Mesendoderm (in vitro differentiated cells): ENCODE measurements around the gene SOS1.
"Not testable (repeated sequence)": the region's sequence is repeated elsewhere in the genome, so short reads cannot be mapped to it uniquely, and the experiment has no call there.

Experiments used
- DNase-seq: peaks from one replicate; pipeline ENCODE4 v3.0.0; 2013
- H2AK5ac ChIP-seq: 2 replicates; pipeline ENCODE4 v1.6.1; 2013; ENCODE audit warnings: low read length, inconsistent platforms
- H2BK120ac ChIP-seq: 2 replicates; pipeline ENCODE4 v1.6.1; 2013; ENCODE audit warnings: low read depth, mild to moderate bottlenecking, low read length, moderate library complexity, mixed read lengths
- H2BK15ac ChIP-seq: replicated peaks from 2 replicates; pipeline ENCODE4 v1.6.1; 2013; ENCODE audit warnings: low read depth, mild to moderate bottlenecking, moderate library complexity
- H2BK5ac ChIP-seq: 2 replicates; pipeline ENCODE4 v1.6.1; 2013; ENCODE audit warnings: low read length, inconsistent platforms
- H3K18ac ChIP-seq: 2 replicates; pipeline ENCODE4 v1.6.1; 2013; ENCODE audit warnings: mild to moderate bottlenecking, low read length, mixed read lengths
- H3K23ac ChIP-seq: one replicate; pipeline ENCODE4 v1.6.1; 2013; ENCODE audit warnings: low read length
- H3K27ac ChIP-seq: 2 replicates; pipeline ENCODE4 v1.5.1; 2013; ENCODE audit warnings: low read depth, mild to moderate bottlenecking, inconsistent platforms, low read length, moderate library complexity
- H3K27me3 ChIP-seq: 2 replicates; pipeline ENCODE4 v1.6.1; 2013; ENCODE audit warnings: low read length, control low read depth, mild to moderate bottlenecking, inconsistent platforms; ENCODE audit not compliant: insufficient read depth, poor library complexity
- H3K36me3 ChIP-seq: 2 replicates; pipeline ENCODE4 v1.6.1; 2013; ENCODE audit warnings: low read length, inconsistent platforms; ENCODE audit not compliant: control insufficient read depth, insufficient read depth
- H3K4ac ChIP-seq: one replicate; pipeline ENCODE4 v1.6.1; 2013; ENCODE audit warnings: low read depth, mild to moderate bottlenecking, low read length, moderate library complexity
- H3K4me1 ChIP-seq: 2 replicates; pipeline ENCODE4 v1.6.1; 2013; ENCODE audit warnings: low read depth, low read length, inconsistent platforms; ENCODE audit not compliant: control insufficient read depth
- H3K4me2 ChIP-seq: 2 replicates; pipeline ENCODE4 v1.6.1; 2013; ENCODE audit warnings: low read length
- H3K4me3 ChIP-seq: 2 replicates; pipeline ENCODE4 v1.5.1; 2013; ENCODE audit warnings: mild to moderate bottlenecking, low read length
- H3K56ac ChIP-seq: one replicate; pipeline ENCODE4 v1.6.1; 2013; ENCODE audit warnings: low read length
- H3K79me1 ChIP-seq: 2 replicates; pipeline ENCODE4 v1.6.1; 2013; ENCODE audit warnings: low read length, inconsistent platforms
- H3K79me2 ChIP-seq: 2 replicates; pipeline ENCODE4 v1.6.1; 2013; ENCODE audit warnings: mild to moderate bottlenecking, low read length; ENCODE audit not compliant: control insufficient read depth, insufficient read depth
- H3K9ac ChIP-seq: 2 replicates; pipeline ENCODE4 v1.6.1; 2013; ENCODE audit warnings: low read length, inconsistent platforms
- H4K5ac ChIP-seq: one replicate; pipeline ENCODE4 v1.6.1; 2013; ENCODE audit warnings: low read length
- H4K8ac ChIP-seq: one replicate; pipeline ENCODE4 v1.6.1; 2013; ENCODE audit warnings: low read depth, mild to moderate bottlenecking, control low read depth, low read length, moderate library complexity
- WGBS: extraction: QIAGEN DNeasy Blood & Tissue Kit; methylation state at CpG from one replicate; pipeline ENCODE4 v1.1.7; 2013; ENCODE audit warnings: low lambda C conversion rate, missing lambda C conversion rate; ENCODE audit not compliant: insufficient coverage; ENCODE audit errors: extremely low coverage; 5-methylcytosine and 5-hydroxymethylcytosine counted together

The SOS1 gene

GRCh38 chr2:39142904-39143605, 22.2 kb upstream of the SOS1 start:
- H3K27me3 ChIP-seq = no peaks in the 10 kb centered on the region
- no peak overlapping the region for H3K23ac ChIP-seq
- H3K18ac ChIP-seq = no peak overlapping the region
- H3K4me3 ChIP-seq = no peak overlapping the region
- H2BK120ac ChIP-seq = no peak overlapping the region
- no peak overlapping the region for H4K8ac ChIP-seq
- no peak overlapping the region for H2BK15ac ChIP-seq
- H4K5ac ChIP-seq = no peak overlapping the region
- no peak for DNase-seq
- no peak overlapping the region for H2BK5ac ChIP-seq
- WGBS = no CpG with 5 or more reads among the region's 3 CpGs
- H3K36me3 ChIP-seq = no peaks in the 10 kb centered on the region
- no peaks in the 10 kb centered on the region for H3K79me1 ChIP-seq
- no peak overlapping the region for H3K56ac ChIP-seq
- H3K4me2 ChIP-seq = no peak overlapping the region
- H3K4ac ChIP-seq = no peak overlapping the region
- H3K4me1 ChIP-seq = no peaks in the 10 kb centered on the region
- H3K79me2 ChIP-seq = no peaks in the 10 kb centered on the region
- H3K27ac ChIP-seq = no peak overlapping the region
- no peak overlapping the region for H3K9ac ChIP-seq
- H2AK5ac ChIP-seq = no peak overlapping the region

- no CpG with 5 or more reads among the region's 8 CpGs for WGBS
- H3K18ac ChIP-seq = no peak overlapping the region
- DNase-seq = peak; percentile 28
Observed at GRCh38 chr2:39141334-39142271, 20.8 kb upstream of the SOS1 start.

GRCh38 chr2:39140948-39141333, 20.1 kb upstream of the SOS1 start:
- not testable (repeated sequence) for H4K5ac ChIP-seq, H3K4me2 ChIP-seq, H3K4me3 ChIP-seq, H3K18ac ChIP-seq, H2AK5ac ChIP-seq, H2BK120ac ChIP-seq, H3K4ac ChIP-seq, H3K23ac ChIP-seq, H3K79me1 ChIP-seq, H3K27ac ChIP-seq, H3K56ac ChIP-seq, H3K9ac ChIP-seq, DNase-seq, H3K36me3 ChIP-seq, H3K4me1 ChIP-seq, H3K27me3 ChIP-seq, H4K8ac ChIP-seq, H2BK5ac ChIP-seq, H2BK15ac ChIP-seq, H3K79me2 ChIP-seq
- WGBS = no CpG with 5 or more reads among the region's 7 CpGs

More at GRCh38 chr2:39141334-39142271, 20.8 kb upstream of the SOS1 start:
- Histone ChIP-seq H3K4me2 (no peak overlapping the region), H3K79me2 (no peaks in the 10 kb centered on the region), H2BK120ac (no peak overlapping the region), H2AK5ac (no peak overlapping the region), H3K27ac (no peak overlapping the region), H4K5ac (no peak overlapping the region), H2BK15ac (no peak overlapping the region), H3K36me3 (no peaks in the 10 kb centered on the region), H3K4me3 (no peak overlapping the region), H3K56ac (no peak overlapping the region), H4K8ac (no peak overlapping the region), H3K4me1 (no peaks in the 10 kb centered on the region), H3K79me1 (no peaks in the 10 kb centered on the region), H3K27me3 (no peaks in the 10 kb centered on the region), H3K23ac (no peak overlapping the region), H2BK5ac (no peak overlapping the region), H3K4ac (no peak overlapping the region), H3K9ac (no peak overlapping the region)

GRCh38 chr2:39140322-39140847, 19.5 kb upstream of the SOS1 start:
- Histone ChIP-seq H3K27me3 (no peaks in the 10 kb centered on the region), H3K79me1 (no peaks in the 10 kb centered on the region), H3K18ac (no peak overlapping the region), H4K8ac (no peak overlapping the region), H4K5ac (no peak overlapping the region), H3K79me2 (no peaks in the 10 kb centered on the region), H2BK120ac (no peak overlapping the region), H3K27ac (no peak overlapping the region), H3K4me1 (no peaks in the 10 kb centered on the region), H3K23ac (no peak overlapping the region), H2BK15ac (no peak overlapping the region), H3K4ac (no peak overlapping the region), H3K36me3 (no peaks in the 10 kb centered on the region), H3K4me2 (no peak overlapping the region), H3K9ac (no peak overlapping the region), H3K4me3 (no peak overlapping the region), H2BK5ac (no peak overlapping the region), H3K56ac (no peak overlapping the region), H2AK5ac (no peak overlapping the region)
- DNase-seq = no peak
- no CpG with 5 or more reads among the region's 3 CpGs for WGBS

GRCh38 chr2:39139511-39140237, 18.8 kb upstream of the SOS1 start:
- Histone ChIP-seq H3K27ac (no peak overlapping the region), H3K56ac (no peak overlapping the region), H2BK15ac (no peak overlapping the region), H3K27me3 (no peaks in the 10 kb centered on the region), H3K79me2 (no peaks in the 10 kb centered on the region), H2BK120ac (no peak overlapping the region), H2BK5ac (no peak overlapping the region), H3K79me1 (no peaks in the 10 kb centered on the region), H3K4me1 (no peaks in the 10 kb centered on the region), H3K23ac (no peak overlapping the region), H3K9ac (no peak overlapping the region), H3K36me3 (no peaks in the 10 kb centered on the region), H2AK5ac (no peak overlapping the region), H3K4me2 (no peak overlapping the region), H3K4me3 (no peak overlapping the region), H3K4ac (no peak overlapping the region), H4K8ac (no peak overlapping the region), H4K5ac (no peak overlapping the region), H3K18ac (no peak overlapping the region)
- WGBS = no CpG with 5 or more reads among the region's 2 CpGs
- no peak for DNase-seq
